Stimulated activated CD8-positive, alpha-beta memory T cell treated with anti-CD3 and anti-CD28 coated beads, Interleukin-15, amount 100 ng/mL, for 1 hour (primary cell): ENCODE results near the gene MYDGF.

Source experiments
- DNase-seq: peaks from one replicate; pipeline ENCODE4 v3.0.0-alpha.2; 2020; ENCODE audit warnings: low read depth

The MYDGF gene

GRCh38 chr19:4640247-4641000 lies 29.7 kb downstream of the MYDGF start:
- DNase-seq, result no peak

DNA sequence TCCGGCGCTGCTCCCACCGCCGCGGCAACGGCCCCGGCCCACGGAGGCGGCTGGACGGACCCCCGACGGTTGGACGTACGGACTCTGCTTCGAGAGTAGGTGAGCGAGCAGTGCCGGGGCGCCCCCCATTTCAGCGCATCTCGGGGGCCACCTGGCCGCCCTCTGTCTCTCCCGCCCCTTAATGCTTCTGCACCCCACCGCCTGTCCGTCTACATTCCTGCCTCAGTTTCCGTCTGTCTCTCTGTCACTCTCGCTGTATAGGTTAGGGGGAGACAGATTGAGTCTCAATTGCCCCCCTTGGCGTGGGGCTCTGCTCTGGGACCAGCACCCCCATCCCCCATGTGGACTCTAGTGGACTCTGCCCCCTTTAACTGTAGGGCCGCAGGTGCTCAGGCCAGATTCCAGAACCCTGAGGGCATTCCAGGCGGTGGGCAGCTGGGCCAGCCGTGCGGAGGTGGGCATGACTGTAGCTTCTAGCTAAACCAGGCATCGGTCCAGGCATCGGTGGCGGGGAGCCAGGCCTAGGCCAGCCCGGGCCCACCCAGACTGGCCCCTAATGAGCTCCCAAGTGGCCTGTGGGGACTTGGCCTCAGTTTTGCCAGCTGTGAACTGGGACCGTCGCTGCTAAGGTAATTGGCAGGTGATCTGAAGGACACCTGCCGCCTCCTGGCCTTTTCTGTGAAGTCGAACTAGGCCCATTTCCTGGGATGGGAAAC lies 30.5 kb downstream of the MYDGF start:
- DNase-seq, result no peak

GRCh38 chr19:4638828-4639530 lies 31.2 kb downstream of the MYDGF start, which contains the start of gene TNFAIP8L1:
TSS of gene TNFAIP8L1 (plus strand) at chr19:4639516. CDS start at chr19:4651870, 12,354 bp downstream.
- DNase-seq, result peak; percentile 99

GRCh38 chr19:4638317-4638716 lies 31.8 kb downstream of the MYDGF start:
- no peak for DNase-seq

- DNase-seq, result no peak
Observed at GRCh38 chr19:4636761-4637160, 33.4 kb downstream of the MYDGF start.

- DNase-seq, result peak; percentile 48
Observed at GRCh38 chr19:4636151-4636717, 33.9 kb downstream of the MYDGF start.

GRCh38 chr19:4635754-4636116 lies 34.4 kb downstream of the MYDGF start:
- no peak for DNase-seq

GRCh38 chr19:4633140-4633967 lies 36.8 kb downstream of the MYDGF start:
- no peak for DNase-seq

DNA sequence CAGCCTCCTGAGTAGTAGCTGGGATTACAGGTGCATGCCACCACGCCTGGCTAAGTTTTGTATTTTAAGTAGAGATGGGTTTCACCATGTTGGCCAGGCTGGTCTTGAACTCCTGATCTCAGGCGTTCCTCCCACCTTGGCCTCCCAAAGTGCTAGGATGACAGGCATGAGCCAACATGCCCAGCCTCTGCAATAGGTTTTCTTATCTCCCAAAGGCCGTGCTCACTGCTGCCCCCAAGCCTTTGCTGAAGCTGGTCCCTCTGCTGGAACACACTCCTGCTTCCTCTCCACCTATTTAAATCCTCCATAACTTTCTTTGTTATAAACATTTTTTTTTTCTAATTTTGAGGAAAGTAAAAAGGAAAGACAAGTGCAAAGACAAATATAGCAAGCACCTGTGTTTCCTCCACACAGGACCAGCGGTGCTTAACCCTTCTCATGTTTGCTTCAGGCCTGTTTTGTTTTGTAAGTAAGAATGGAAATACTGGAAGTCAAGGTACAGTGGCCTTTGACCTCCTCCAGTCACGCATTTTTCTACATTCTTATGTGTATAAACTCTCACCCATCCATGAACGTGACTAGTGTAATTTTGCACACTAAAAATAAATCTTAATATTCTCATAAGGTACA lies 45.3 kb downstream of the MYDGF start:
- DNase-seq, result no peak

DNA sequence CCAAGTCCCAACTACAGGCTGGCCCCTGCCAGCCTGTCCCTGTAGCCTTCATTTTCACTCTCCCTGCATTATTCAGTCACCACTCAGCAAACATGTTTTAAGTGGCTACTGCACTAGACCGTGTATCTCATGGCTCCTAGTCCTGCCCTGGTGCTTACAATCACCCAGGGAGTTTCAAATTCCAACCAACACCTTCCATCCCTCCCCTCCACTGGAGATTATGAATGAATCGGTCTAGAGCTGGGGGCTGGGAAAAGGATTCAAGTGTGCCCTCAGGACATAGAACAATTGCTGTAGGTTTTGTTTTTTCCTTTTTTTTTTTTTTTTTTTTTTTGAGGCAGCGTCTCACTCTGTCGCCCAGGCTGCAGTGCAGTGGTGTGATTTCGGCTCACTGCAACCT lies 45.8 kb downstream of the MYDGF start:
- no peak for DNase-seq

GRCh38 chr19:4622695-4623421 lies 47.3 kb downstream of the MYDGF start:
- DNase-seq, result no peak

DNA sequence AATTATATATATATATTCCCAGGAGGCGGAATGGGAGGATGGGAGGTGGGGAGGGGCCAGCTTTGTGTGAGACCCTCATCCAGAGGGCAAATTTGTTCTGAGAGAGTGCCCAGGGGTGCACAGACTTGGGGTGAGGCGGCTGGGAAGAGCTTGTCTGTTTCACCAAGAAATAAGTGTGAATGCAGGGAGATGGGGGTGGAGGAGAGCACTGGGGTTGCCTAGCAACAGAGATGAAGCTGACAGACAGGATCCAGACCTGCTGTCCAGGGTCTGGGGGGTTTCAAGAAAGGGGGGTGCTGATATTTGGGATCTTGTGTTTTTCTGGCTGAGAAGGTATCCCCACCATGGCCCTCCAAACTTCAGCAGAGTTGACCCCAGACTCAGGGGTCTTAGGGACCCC lies 49.5 kb downstream of the MYDGF start:
- DNase-seq, result no peak

GRCh38 chr19:4619668-4620294 lies 50.4 kb downstream of the MYDGF start:
- DNase-seq, result no peak

DNA sequence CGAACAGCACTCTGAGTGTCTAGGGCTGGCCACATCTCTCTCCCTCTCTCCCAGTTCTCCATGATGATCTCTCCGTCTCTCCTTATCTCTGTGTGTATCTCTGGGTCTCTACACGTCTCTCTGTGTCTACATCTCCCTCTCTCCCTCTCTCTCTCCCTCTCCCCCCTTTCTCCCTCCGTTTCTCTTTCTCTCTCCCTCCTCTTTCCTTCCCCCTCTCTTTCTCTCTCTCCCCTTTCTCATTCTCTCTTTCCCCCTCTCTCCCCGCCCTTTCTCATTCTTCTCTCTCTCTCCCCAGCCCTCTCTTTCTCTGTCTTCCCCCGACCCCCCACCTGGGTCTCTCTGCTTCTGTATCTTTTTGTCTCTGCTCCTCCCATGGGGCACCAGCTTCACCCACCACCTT lies 52.1 kb downstream of the MYDGF start:
- no peak for DNase-seq

GRCh38 chr19:4613254-4613751 lies 56.8 kb downstream of the MYDGF start:
- no peak for DNase-seq

- no peak for DNase-seq
Observed at GRCh38 chr19:4609878-4610511, 60.1 kb downstream of the MYDGF start.
